Left lung (tissue), 10 donors: ENCODE results near the gene CXXC5. TPM values are rescaled to one million over a fixed set of nuclear protein-coding genes. Genes with fewer than 3 reads are reported as not detected.

Experiments used
- ATAC-seq: fragments of 200-7000 bp; cut with Tn5 transposase; one replicate; pipeline ENCODE4 v1.9.1; 2020; ENCODE audit warnings: moderate library complexity
- DNase-seq, 4 donors: peaks; one replicate each; pipeline ENCODE4 v3.0.0-alpha.2; 2013 to 2020
- H3K27ac ChIP-seq, 2 donors: fragments of 200-600 bp; sonication (generic) in 1 of 2; one replicate each; pipeline versions ENCODE4 v1.5.0 to v1.8.0; 2020 to 2021
- H3K27me3 ChIP-seq, 2 donors: fragments of 200-600 bp; sonication (generic) in 1 of 2; one replicate each; pipeline versions ENCODE4 v1.5.0 to v1.8.0; 2020 to 2021
- H3K36me3 ChIP-seq, 2 donors: fragments of 200-600 bp; sonication (generic) in 1 of 2; one replicate each; pipeline versions ENCODE4 v1.5.0 to v1.8.0; 2020 to 2021
- H3K4me1 ChIP-seq, 2 donors: fragments of 200-600 bp; one replicate each; pipeline ENCODE4 v1.8.0; 2021
- H3K4me3 ChIP-seq, 2 donors: fragments of 200-600 bp; sonication (generic) in 1 of 2; one replicate each; pipeline versions ENCODE4 v1.5.0 to v1.8.0; 2020 to 2021; ENCODE audit warnings: mild to moderate bottlenecking in 1 of 2
- H3K9me3 ChIP-seq, 2 donors: fragments of 200-600 bp; sonication (generic) in 1 of 2; one replicate each; pipeline versions ENCODE4 v1.5.0 to v1.8.0; 2020 to 2021
- CTCF ChIP-seq, 2 donors: fragments of 200-600 bp; sonication (generic) in 1 of 2; IDR thresholded peaks; one replicate each; pipeline versions ENCODE4 v1.5.0 to v1.8.0; 2021; ENCODE audit warnings: antibody characterized with exemption in 2 of 2
- intact Hi-C, 2 donors: fragments of 100-400 bp; cut with DNase I; formaldehyde crosslinking; loops; one replicate each; pipeline versions ENCODE4 v1.11.2 to v1.14.2; 2022
- polyA plus RNA-seq, 6 donors: library from polyadenylated mRNA; unstranded; fragments of 120-200 nt; gene quantifications; one replicate each; pipeline ENCODE4 v1.2.1, GENCODE V29; 2013; ENCODE audit not compliant: insufficient read length in 6 of 6
- total RNA-seq, 2 donors: library from RNA; stranded (reverse); fragmentation: NEBNext Ultra II Directional; extraction: Animal tissue kit (Norgen Biotek cat#: 25700); gene quantifications; one replicate each; pipeline ENCODE4 v1.2.1, GENCODE V29; 2021
- donor health status: DM: no; HTN: yes; CAD: no.
- donor health status: DM: no; HTN: no; CAD: no.

The CXXC5 gene
- total and polyA plus RNA-seq, 8 donors, result 24.5 to 53.5 (median 40.9) TPM

GRCh38 chr5:139685886-139686285 is 37.7 kb downstream of the CXXC5 start:
- no peak for DNase-seq
- Histone ChIP-seq H3K4me3 (no peak overlapping the region), H3K9me3 (no peaks in the 10 kb centered on the region), H3K4me1 (peaks cover 6 to 17% of the 10 kb centered on the region in 2 donors), H3K27ac (no peak overlapping the region), H3K27me3 (peaks cover 0 to 16% of the 10 kb centered on the region in 2 donors), H3K36me3 (peaks cover 0 to 25% of the 10 kb centered on the region in 2 donors)
- intact Hi-C loops, result loop anchor here in 1 of 2 donors (5.0 kb wide), 1 partner anchor 49 kb away; no protein-coding TSS in a partner anchor
- no peak for TF ChIP-seq CTCF (IDR thresholded peaks at IDR 0.05)
- no peak for ATAC-seq

DNA sequence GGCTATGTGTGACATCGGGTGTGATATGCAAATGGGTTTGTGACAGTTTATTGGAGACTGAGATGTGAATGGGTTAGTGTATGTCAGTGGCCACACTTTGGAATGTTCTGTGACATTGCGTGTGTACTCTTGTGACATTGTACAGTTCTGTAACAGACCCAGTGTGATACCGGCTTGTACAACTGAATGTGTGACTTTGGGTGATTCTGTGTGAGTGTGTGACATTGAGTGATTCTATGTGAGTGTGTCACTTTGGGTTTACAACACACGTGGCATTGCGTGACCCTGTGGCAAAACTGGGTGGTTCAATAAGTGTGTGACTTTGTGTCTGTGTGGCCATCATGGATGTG is 38.2 kb downstream of the CXXC5 start:
- H3K4me3 ChIP-seq, result no peak overlapping the region
- intact Hi-C loops, result loop anchor here in 1 of 2 donors (5.0 kb wide), 1 partner anchor 49 kb away; no protein-coding TSS in a partner anchor
- ATAC-seq (no peak), DNase-seq (no peak)
- H3K9me3 ChIP-seq, result no peaks in the 10 kb centered on the region
- no peak overlapping the region for H3K27ac ChIP-seq
- TF ChIP-seq CTCF (IDR thresholded peaks at IDR 0.05), result no peak
- H3K36me3 ChIP-seq, result peaks cover 0 to 21% of the 10 kb centered on the region in 2 donors
- peaks cover 0 to 16% of the 10 kb centered on the region in 2 donors for H3K27me3 ChIP-seq
- H3K4me1 ChIP-seq, result peaks cover 6 to 17% of the 10 kb centered on the region in 2 donors

GRCh38 chr5:139686706-139687441 is 38.7 kb downstream of the CXXC5 start:
- DNase-seq (no peak), ATAC-seq (peak; percentile 26)
- H3K4me3 ChIP-seq, result no peak overlapping the region
- no peaks in the 10 kb centered on the region for H3K9me3 ChIP-seq
- peaks cover 0 to 17% of the 10 kb centered on the region in 2 donors for H3K36me3 ChIP-seq
- no peak overlapping the region for H3K27ac ChIP-seq
- intact Hi-C loops, result loop anchor here in 1 of 2 donors (5.0 kb wide), 1 partner anchor 50 kb away; no protein-coding TSS in a partner anchor
- H3K27me3 ChIP-seq, result peaks cover 0 to 16% of the 10 kb centered on the region in 2 donors
- no peak for TF ChIP-seq CTCF (IDR thresholded peaks at IDR 0.05)
- peaks cover 6 to 17% of the 10 kb centered on the region in 2 donors for H3K4me1 ChIP-seq

DNA sequence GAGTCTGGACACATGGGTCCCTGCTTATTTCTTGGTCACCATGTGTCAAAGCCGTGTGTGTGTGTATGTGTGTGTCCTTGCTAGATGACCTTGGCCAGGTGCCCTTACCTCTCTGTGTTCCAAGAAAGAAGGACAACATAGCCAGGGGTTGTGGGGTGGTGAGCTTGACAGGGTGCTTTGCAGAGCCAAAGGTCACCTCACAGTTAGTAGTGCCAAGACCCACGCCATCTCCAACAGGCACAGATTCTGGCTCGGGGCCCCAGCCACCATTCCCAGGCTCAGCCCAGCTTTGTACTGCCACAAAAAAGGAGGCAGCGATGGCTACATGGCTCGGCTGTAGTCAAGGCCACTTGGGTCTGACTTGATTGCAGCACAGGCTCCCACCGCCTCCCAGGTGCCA is 39.5 kb downstream of the CXXC5 start:
- H3K27ac ChIP-seq, result no peak overlapping the region
- intact Hi-C loops, result loop anchor here in 1 of 2 donors (5.0 kb wide), 1 partner anchor 50 kb away; no protein-coding TSS in a partner anchor
- H3K27me3 ChIP-seq, result peaks cover 0 to 16% of the 10 kb centered on the region in 2 donors
- no peak overlapping the region for H3K4me3 ChIP-seq
- no peak for TF ChIP-seq CTCF (IDR thresholded peaks at IDR 0.05)
- H3K36me3 ChIP-seq, result peaks cover 0 to 14% of the 10 kb centered on the region in 2 donors
- no peaks in the 10 kb centered on the region for H3K9me3 ChIP-seq
- H3K4me1 ChIP-seq, result peaks cover 8 to 17% of the 10 kb centered on the region in 2 donors
- DNase-seq (no peak), ATAC-seq (no peak)

DNA sequence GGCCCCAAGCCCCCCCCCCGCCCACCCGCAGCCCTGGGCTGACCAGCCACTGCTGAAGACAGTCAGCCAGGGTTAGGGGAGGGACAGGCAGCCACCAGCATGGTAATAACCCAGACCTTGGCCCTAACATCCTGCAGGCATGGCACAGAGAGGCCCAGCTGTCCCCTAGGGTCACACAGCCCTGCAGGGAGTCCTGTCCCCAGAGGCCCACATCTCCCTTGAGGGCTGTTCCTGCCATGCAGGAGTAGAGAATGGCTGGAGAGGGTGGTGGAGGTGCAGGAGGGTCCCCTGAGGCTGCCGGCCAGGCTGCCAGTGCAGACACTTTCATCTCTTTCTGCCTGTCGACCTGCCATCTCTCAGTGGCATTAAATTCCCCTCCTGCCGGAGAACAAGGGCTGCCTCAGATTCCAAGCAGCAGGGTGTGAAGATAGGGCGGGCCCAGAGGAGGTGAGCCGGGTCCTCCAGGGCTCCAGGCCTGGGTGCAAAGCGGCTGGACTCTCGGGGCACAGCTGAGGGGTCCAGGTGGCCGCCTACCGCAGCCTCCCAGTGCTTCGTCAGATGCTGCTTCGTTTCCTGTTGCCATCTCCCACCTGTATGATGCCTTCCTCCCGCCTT is 40.0 kb downstream of the CXXC5 start:
- DNase-seq (no peak), ATAC-seq (no peak)
- peaks cover 0 to 10% of the 10 kb centered on the region in 2 donors for H3K36me3 ChIP-seq
- no peak overlapping the region for H3K27ac ChIP-seq
- no peak overlapping the region for H3K4me3 ChIP-seq
- intact Hi-C loops, result loop anchor here in 1 of 2 donors (5.0 kb wide), 1 partner anchor 51 kb away; no protein-coding TSS in a partner anchor
- no peaks in the 10 kb centered on the region for H3K9me3 ChIP-seq
- peaks cover 10 to 17% of the 10 kb centered on the region in 2 donors for H3K4me1 ChIP-seq
- H3K27me3 ChIP-seq, result peaks cover 0 to 16% of the 10 kb centered on the region in 2 donors
- TF ChIP-seq CTCF (IDR thresholded peaks at IDR 0.05), result no peak
